ENCODE results near the gene RPS10. TPM values are rescaled to one million over a fixed set of nuclear protein-coding genes. Genes with fewer than 3 reads are reported as not detected.

The RPS10 gene
- total RNA-seq, 1 experiment from 2014 or later, result 1,497 TPM

DNA sequence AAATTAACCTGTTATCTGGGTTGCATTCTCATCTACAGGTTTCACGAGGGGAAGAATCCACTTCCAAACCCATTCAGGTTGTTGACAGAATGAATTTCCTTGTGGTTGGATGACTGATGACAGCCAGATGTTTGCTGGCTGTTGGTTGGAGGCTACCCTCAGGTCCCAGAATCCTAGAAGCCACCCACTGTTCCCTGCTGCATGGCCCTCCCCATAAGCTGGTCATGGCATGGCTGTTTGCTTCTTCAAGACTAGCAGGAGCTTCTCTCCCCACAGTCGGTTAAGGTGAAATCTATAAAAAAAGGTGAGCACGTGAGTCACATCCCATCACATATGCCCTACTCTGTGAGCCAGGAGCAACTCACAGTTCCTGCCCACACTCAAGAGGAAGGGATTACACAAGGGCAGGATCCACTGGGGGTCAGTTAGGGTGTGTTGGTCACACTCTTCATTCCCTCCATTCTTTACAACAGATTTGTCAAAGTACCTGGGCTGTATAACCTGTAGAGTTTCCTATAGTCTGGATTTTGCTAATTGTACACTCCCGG, 19.5 kb upstream of the RPS10 start:
- TF ChIP-seq, protein P1, sequence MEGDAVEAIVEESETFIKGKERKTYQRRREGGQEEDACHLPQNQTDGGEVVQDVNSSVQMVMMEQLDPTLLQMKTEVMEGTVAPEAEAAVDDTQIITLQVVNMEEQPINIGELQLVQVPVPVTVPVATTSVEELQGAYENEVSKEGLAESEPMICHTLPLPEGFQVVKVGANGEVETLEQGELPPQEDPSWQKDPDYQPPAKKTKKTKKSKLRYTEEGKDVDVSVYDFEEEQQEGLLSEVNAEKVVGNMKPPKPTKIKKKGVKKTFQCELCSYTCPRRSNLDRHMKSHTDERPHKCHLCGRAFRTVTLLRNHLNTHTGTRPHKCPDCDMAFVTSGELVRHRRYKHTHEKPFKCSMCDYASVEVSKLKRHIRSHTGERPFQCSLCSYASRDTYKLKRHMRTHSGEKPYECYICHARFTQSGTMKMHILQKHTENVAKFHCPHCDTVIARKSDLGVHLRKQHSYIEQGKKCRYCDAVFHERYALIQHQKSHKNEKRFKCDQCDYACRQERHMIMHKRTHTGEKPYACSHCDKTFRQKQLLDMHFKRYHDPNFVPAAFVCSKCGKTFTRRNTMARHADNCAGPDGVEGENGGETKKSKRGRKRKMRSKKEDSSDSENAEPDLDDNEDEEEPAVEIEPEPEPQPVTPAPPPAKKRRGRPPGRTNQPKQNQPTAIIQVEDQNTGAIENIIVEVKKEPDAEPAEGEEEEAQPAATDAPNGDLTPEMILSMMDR (conservative IDR thresholded peaks at IDR 0.05; ENCODE audit: low read depth, low read length), result no peak
- no peak for TF ChIP-seq EZH2 (IDR thresholded peaks at IDR 0.05; ENCODE audit: borderline replicate concordance, low read depth, low read length, poor library complexity, severe bottlenecking)
- no TSS peak for BruUV-seq (replicated peaks)
- CTCF ChIA-PET, result no interaction called here
- no peaks in the 10 kb centered on the region for H3K9me3 ChIP-seq (ENCODE audit: low read depth, low read length, poor library complexity, severe bottlenecking)
- POLR2A ChIA-PET (ENCODE audit: low non-redundant PET), result no interaction called here
- H3K4me3 ChIP-seq (ENCODE audit: low read depth, low read length, poor library complexity, severe bottlenecking), result no peak overlapping the region
- H3K4me1 ChIP-seq (ENCODE audit: insufficient read depth, low read length, poor library complexity, severe bottlenecking), result no peaks in the 10 kb centered on the region
- no peaks in the 10 kb centered on the region for H3K36me3 ChIP-seq (ENCODE audit: insufficient read depth, low read length, poor library complexity, severe bottlenecking)
- H3K27ac ChIP-seq (ENCODE audit: low read depth, low read length, poor library complexity, severe bottlenecking), result no peak overlapping the region
- intact Hi-C loops (cut with micrococcal nuclease; ENCODE audit: unreplicated experiment), result no loop called here
- no peak for DNase-seq (ENCODE audit: low spot score)
- no peaks in the 10 kb centered on the region for H3K27me3 ChIP-seq (replicated peaks; ENCODE audit: insufficient read depth, low read depth, low read length, poor library complexity)

DNA sequence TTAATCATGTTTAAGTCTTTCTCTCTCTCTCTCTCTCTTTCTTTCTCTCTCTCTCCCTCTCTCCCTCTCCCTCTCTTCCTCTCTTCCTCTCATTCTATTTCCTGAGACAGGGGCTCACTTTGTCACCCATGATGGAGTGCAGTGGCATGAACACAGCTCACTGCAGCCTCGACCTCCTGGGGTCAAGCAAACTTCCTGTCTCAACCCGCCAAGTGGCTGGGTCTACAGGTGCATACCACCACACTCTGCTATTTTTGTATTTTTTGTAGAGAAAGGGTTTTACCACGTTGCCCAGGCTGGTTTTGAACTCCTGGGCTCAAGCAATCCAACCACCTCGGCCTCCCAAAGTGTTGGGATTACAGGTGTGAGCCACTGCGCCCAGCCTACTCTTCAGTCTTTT, 15.7 kb upstream of the RPS10 start:
- Histone ChIP-seq H3K27me3 (replicated peaks; ENCODE audit: insufficient read depth, low read depth, low read length, poor library complexity) (no peaks in the 10 kb centered on the region), H3K9me3 (ENCODE audit: low read depth, low read length, poor library complexity, severe bottlenecking) (no peaks in the 10 kb centered on the region), H3K4me1 (ENCODE audit: insufficient read depth, low read length, poor library complexity, severe bottlenecking) (no peaks in the 10 kb centered on the region), H3K4me3 (ENCODE audit: low read depth, low read length, poor library complexity, severe bottlenecking) (no peak overlapping the region), H3K36me3 (ENCODE audit: insufficient read depth, low read length, poor library complexity, severe bottlenecking) (no peaks in the 10 kb centered on the region), H3K27ac (ENCODE audit: low read depth, low read length, poor library complexity, severe bottlenecking) (no peak overlapping the region)
- intact Hi-C loops (cut with micrococcal nuclease; ENCODE audit: unreplicated experiment), result no loop called here
- ChIA-PET POLR2A (ENCODE audit: low non-redundant PET) (no interaction called here), CTCF (no interaction called here)
- no peak for DNase-seq (ENCODE audit: low spot score)
- no TSS peak for BruUV-seq (replicated peaks)
- TF ChIP-seq, protein P1 (conservative IDR thresholded peaks at IDR 0.05; ENCODE audit: low read depth, low read length), result no peak
- TF ChIP-seq EZH2 (IDR thresholded peaks at IDR 0.05; ENCODE audit: borderline replicate concordance, low read depth, low read length, poor library complexity, severe bottlenecking), result no peak

DNA sequence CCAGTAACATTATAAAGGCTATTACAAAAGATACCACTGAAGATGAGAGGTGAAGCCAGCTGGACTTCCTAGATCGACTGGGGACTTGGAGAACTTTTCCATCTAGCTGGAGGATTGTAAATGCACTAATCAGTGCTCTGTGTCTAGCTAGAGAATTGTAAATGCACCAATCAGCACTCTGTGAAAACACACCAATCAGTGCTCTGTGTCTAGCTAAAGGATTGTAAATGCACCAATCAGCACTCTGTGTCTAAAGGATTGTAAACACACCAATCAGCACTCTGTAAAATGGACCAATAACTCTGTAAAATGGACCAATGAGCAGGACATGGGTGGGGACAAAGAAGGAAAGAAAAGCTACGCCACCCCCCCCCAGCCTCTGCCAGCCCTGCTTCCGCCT, 13.6 kb upstream of the RPS10 start:
- no peak overlapping the region for H3K27ac ChIP-seq (ENCODE audit: low read depth, low read length, poor library complexity, severe bottlenecking)
- H3K4me1 ChIP-seq (ENCODE audit: insufficient read depth, low read length, poor library complexity, severe bottlenecking), result no peaks in the 10 kb centered on the region
- ChIA-PET POLR2A (ENCODE audit: low non-redundant PET) (no interaction called here), CTCF (no interaction called here)
- TF ChIP-seq EZH2 (IDR thresholded peaks at IDR 0.05; ENCODE audit: borderline replicate concordance, low read depth, low read length, poor library complexity, severe bottlenecking), result no peak
- TF ChIP-seq, protein P1 (conservative IDR thresholded peaks at IDR 0.05; ENCODE audit: low read depth, low read length), result no peak
- no peaks in the 10 kb centered on the region for H3K9me3 ChIP-seq (ENCODE audit: low read depth, low read length, poor library complexity, severe bottlenecking)
- no peaks in the 10 kb centered on the region for H3K36me3 ChIP-seq (ENCODE audit: insufficient read depth, low read length, poor library complexity, severe bottlenecking)
- no TSS peak for BruUV-seq (replicated peaks)
- H3K27me3 ChIP-seq (replicated peaks; ENCODE audit: insufficient read depth, low read depth, low read length, poor library complexity), result no peaks in the 10 kb centered on the region
- H3K4me3 ChIP-seq (ENCODE audit: low read depth, low read length, poor library complexity, severe bottlenecking), result no peak overlapping the region
- DNase-seq (ENCODE audit: low spot score), result no peak
- intact Hi-C loops (cut with micrococcal nuclease; ENCODE audit: unreplicated experiment), result no loop called here

Measured in A673 (cell line).